GM23338 (cell line): ENCODE measurements around the gene STK39. TPM values are rescaled to one million over a fixed set of nuclear protein-coding genes. Genes with fewer than 3 reads are reported as not detected.

ENCODE experiments used
- ATAC-seq: fragments of 200-7000 bp; cut with Tn5 transposase; 3 replicates; pipeline ENCODE4 v1.9.1; 2020
- DNase-seq: peaks from one replicate; pipeline ENCODE4 v3.0.0-alpha.2; 2015; ENCODE audit warnings: low spot score
- H2AFZ ChIP-seq: fragments of 200-600 bp; sonication (generic); 2 replicates; pipeline ENCODE4 v1.8.0; 2016; ENCODE audit warnings: antibody characterized with exemption, mild to moderate bottlenecking, moderate library complexity
- H3F3A ChIP-seq: fragments of 200-600 bp; sonication (generic); replicated peaks from 2 replicates; pipeline ENCODE4 v1.8.0; 2017; ENCODE audit warnings: antibody characterized with exemption, mixed run types, low read depth
- H3K27ac ChIP-seq: fragments of 200-600 bp; sonication (generic); 2 replicates; pipeline ENCODE4 v1.6.1; 2016; ENCODE audit warnings: low read depth
- H3K27me3 ChIP-seq: fragments of 200-600 bp; sonication (generic); 2 replicates; pipeline ENCODE4 v1.8.0; 2016; ENCODE audit warnings: mild to moderate bottlenecking, mixed run types, moderate library complexity; ENCODE audit not compliant: insufficient read depth
- H3K36me3 ChIP-seq: fragments of 200-600 bp; sonication (generic); 2 replicates; pipeline ENCODE4 v1.8.0; 2016; ENCODE audit warnings: mild to moderate bottlenecking; ENCODE audit not compliant: insufficient read depth
- H3K4me1 ChIP-seq: fragments of 200-600 bp; sonication (generic); 2 replicates; pipeline ENCODE4 v1.8.0; 2016; ENCODE audit warnings: mild to moderate bottlenecking, moderate library complexity; ENCODE audit not compliant: insufficient read depth
- H3K4me2 ChIP-seq: fragments of 200-600 bp; sonication (generic); 2 replicates; pipeline ENCODE4 v1.7.1; 2017; ENCODE audit warnings: mixed run types
- H3K4me3 ChIP-seq: fragments of 200-600 bp; sonication (generic); 2 replicates; pipeline ENCODE4 v1.6.1; 2016; ENCODE audit warnings: mixed run types
- H3K79me2 ChIP-seq: fragments of 200-600 bp; sonication (generic); replicated peaks from 2 replicates; pipeline ENCODE4 v1.8.0; 2017; ENCODE audit warnings: mild to moderate bottlenecking; ENCODE audit not compliant: insufficient read depth
- H3K9me2 ChIP-seq: fragments of 200-600 bp; sonication (generic); 2 replicates; pipeline ENCODE4 v1.8.0; 2017; ENCODE audit not compliant: insufficient read depth
- H4K20me1 ChIP-seq: fragments of 200-600 bp; sonication (generic); replicated peaks from 2 replicates; pipeline ENCODE4 v1.8.0; 2017; ENCODE audit warnings: mild to moderate bottlenecking; ENCODE audit not compliant: insufficient read depth
- H3K27ac Mint-ChIP-seq: 2 replicates; pipeline ENCODE4 v1.8.0; 2020; ENCODE audit warnings: inconsistent platforms, mild to moderate bottlenecking, moderate library complexity, mixed read lengths
- H3K27me3 Mint-ChIP-seq: 3 replicates; pipeline ENCODE4 v1.8.0; 2022; ENCODE audit warnings: low read depth, mild to moderate bottlenecking, moderate library complexity, mixed read lengths, inconsistent platforms; ENCODE audit not compliant: insufficient read depth, poor library complexity
- H3K36me3 Mint-ChIP-seq: 3 replicates; pipeline ENCODE4 v1.8.0; 2021; ENCODE audit warnings: low read depth, mild to moderate bottlenecking, inconsistent platforms, moderate library complexity, mixed read lengths
- H3K4me1 Mint-ChIP-seq: 3 replicates; pipeline ENCODE4 v1.8.0; 2020; ENCODE audit warnings: mild to moderate bottlenecking, inconsistent platforms, mixed read lengths
- H3K4me3 Mint-ChIP-seq: 3 replicates; pipeline ENCODE4 v1.8.0; 2021; ENCODE audit warnings: moderate library complexity, mild to moderate bottlenecking, inconsistent platforms, mixed read lengths
- H3K9me3 Mint-ChIP-seq: 3 replicates; pipeline ENCODE4 v1.8.0; 2020; ENCODE audit warnings: moderate library complexity, mild to moderate bottlenecking, inconsistent platforms, mixed read lengths
- EZH2 ChIP-seq: fragments of 200-600 bp; sonication (generic); IDR thresholded peaks from one replicate; pipeline ENCODE4 v1.8.0; 2017; ENCODE audit warnings: antibody characterized with exemption, mild to moderate bottlenecking, low read depth; ENCODE audit not compliant: unreplicated experiment
- EZH2phosphoT487 ChIP-seq: fragments of 200-600 bp; sonication (generic); IDR thresholded peaks from one replicate; pipeline ENCODE4 v1.8.1; 2018; ENCODE audit warnings: antibody characterized with exemption; ENCODE audit not compliant: unreplicated experiment
- JUNB ChIP-seq: IDR thresholded peaks from one replicate; pipeline ENCODE4 v1.6.1; 2016; ENCODE audit warnings: antibody characterized with exemption; ENCODE audit not compliant: unreplicated experiment
- STAT1 ChIP-seq: IDR thresholded peaks from one replicate; pipeline ENCODE4 v1.6.1; 2016; ENCODE audit warnings: antibody characterized with exemption; ENCODE audit not compliant: unreplicated experiment
- ZNF114 ChIP-seq: fragments of 250-450 bp; sonication (Bioruptor Pico); IDR thresholded peaks from 2 replicates; pipeline ENCODE4 v1.5.0; 2020; ENCODE audit warnings: mild to moderate bottlenecking, moderate library complexity
- polyA plus RNA-seq: library from polyadenylated mRNA; unstranded; fragments of >200 nt; fragmentation: Nextera tagmentation; extraction: Ambion mirVana; gene quantifications from 2 replicates; pipeline ENCODE4 v1.2.1, GENCODE V29; 2016
- total RNA-seq: library from RNA; depleted of rRNA; stranded (reverse); fragments of >200 nt; shearing (Covaris generic); gene quantifications from 2 replicates; pipeline ENCODE4 v1.2.3, GENCODE V29; 2014
- TF ChIP-seq, protein P1 (sequence below): IDR thresholded peaks from one replicate; pipeline ENCODE4 v1.6.1; 2018; ENCODE audit warnings: antibody characterized with exemption; ENCODE audit not compliant: unreplicated experiment
- TF ChIP-seq, protein P2 (sequence below), 2 experiments: fragments of 200-600 bp in 1 of 2; sonication (generic) in 1 of 2; conservative IDR thresholded peaks; 2 replicates each; pipeline versions ENCODE4 v1.5.1 to v1.6.1; 2016 to 2017; ENCODE audit warnings: antibody characterized with exemption in 2 of 2, low read depth in 2 of 2, mild to moderate bottlenecking in 2 of 2, moderate library complexity in 1 of 2
- TF ChIP-seq, protein P3 (sequence below): IDR thresholded peaks from 2 replicates; pipeline ENCODE4 v1.6.1; 2016; ENCODE audit warnings: antibody characterized with exemption
- TF ChIP-seq, protein P4 (sequence below): fragments of 250-450 bp; sonication (Bioruptor Pico); IDR thresholded peaks from 2 replicates; pipeline ENCODE4 v1.5.0; 2020; ENCODE audit warnings: mild to moderate bottlenecking, moderate library complexity

Gene STK39
- total and polyA plus RNA-seq, 2 experiments from 2014 or later: 9.5 to 16.9 TPM

DNA sequence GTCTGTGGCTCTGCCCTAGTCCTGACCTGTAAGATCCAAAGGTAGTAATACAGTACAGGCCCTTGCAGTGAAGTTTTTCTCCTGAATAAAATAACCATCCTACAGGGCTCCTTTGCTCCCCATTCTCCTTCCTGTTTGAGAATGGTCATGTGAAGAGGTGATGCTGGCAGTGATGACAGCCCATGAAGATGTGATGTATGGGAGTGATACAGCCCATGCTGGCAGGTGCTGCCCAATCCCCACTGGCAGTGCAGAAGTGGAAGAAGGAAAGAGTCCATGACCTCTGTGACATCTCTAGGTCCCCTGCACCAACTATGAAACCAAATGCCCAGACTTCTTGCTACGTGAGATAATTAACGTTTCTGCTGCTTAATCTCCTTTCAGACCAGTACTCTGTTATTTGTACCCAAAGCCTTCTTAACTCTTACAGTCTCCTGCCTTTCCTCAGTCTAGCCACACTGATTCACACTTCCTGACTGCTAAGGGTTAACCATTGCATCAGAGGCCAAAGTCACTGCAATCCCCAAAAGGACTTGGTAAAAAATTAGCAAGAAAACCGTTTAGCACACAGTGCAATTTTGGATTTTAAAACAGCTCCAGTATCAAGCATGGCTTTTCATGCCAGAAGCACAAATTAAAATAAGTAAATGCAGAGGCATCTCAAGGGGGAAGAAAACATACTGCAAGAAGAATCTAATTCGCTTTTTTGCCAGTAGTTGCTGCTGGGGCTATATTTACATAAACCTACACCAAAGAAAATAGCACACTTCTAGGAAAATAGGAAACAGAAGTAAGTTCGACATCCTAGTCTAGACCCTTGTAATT lies 98.0 kb downstream of the STK39 start:
- Mint-ChIP-seq H3K9me3 (no peaks in the 10 kb centered on the region), H3K27ac (no peak overlapping the region), H3K36me3 (no peaks in the 10 kb centered on the region), H3K4me3 (no peak overlapping the region), H3K4me1 (peaks cover 11% of the 10 kb centered on the region; the same call in 2 of the 3 replicates), H3K27me3 (peaks cover 1% of the 10 kb centered on the region)
- Histone ChIP-seq H3K9me2 (no peaks in the 10 kb centered on the region), H3K4me2 (no peak overlapping the region), H3K79me2 (no peaks in the 10 kb centered on the region), H3K4me3 (no peak overlapping the region), H3K36me3 (no peaks in the 10 kb centered on the region), H3K27ac (no peak overlapping the region), H2AFZ (no peak overlapping the region), H3K4me1 (no peaks in the 10 kb centered on the region), H4K20me1 (no peaks in the 10 kb centered on the region; the same call in 1 of the 2 replicates), H3K27me3 (no peaks in the 10 kb centered on the region), H3F3A (no peaks in the 10 kb centered on the region)
- no peak for ATAC-seq
- TF ChIP-seq, protein P1, sequence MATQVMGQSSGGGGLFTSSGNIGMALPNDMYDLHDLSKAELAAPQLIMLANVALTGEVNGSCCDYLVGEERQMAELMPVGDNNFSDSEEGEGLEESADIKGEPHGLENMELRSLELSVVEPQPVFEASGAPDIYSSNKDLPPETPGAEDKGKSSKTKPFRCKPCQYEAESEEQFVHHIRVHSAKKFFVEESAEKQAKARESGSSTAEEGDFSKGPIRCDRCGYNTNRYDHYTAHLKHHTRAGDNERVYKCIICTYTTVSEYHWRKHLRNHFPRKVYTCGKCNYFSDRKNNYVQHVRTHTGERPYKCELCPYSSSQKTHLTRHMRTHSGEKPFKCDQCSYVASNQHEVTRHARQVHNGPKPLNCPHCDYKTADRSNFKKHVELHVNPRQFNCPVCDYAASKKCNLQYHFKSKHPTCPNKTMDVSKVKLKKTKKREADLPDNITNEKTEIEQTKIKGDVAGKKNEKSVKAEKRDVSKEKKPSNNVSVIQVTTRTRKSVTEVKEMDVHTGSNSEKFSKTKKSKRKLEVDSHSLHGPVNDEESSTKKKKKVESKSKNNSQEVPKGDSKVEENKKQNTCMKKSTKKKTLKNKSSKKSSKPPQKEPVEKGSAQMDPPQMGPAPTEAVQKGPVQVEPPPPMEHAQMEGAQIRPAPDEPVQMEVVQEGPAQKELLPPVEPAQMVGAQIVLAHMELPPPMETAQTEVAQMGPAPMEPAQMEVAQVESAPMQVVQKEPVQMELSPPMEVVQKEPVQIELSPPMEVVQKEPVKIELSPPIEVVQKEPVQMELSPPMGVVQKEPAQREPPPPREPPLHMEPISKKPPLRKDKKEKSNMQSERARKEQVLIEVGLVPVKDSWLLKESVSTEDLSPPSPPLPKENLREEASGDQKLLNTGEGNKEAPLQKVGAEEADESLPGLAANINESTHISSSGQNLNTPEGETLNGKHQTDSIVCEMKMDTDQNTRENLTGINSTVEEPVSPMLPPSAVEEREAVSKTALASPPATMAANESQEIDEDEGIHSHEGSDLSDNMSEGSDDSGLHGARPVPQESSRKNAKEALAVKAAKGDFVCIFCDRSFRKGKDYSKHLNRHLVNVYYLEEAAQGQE: no peak
- TF ChIP-seq, protein P2, sequence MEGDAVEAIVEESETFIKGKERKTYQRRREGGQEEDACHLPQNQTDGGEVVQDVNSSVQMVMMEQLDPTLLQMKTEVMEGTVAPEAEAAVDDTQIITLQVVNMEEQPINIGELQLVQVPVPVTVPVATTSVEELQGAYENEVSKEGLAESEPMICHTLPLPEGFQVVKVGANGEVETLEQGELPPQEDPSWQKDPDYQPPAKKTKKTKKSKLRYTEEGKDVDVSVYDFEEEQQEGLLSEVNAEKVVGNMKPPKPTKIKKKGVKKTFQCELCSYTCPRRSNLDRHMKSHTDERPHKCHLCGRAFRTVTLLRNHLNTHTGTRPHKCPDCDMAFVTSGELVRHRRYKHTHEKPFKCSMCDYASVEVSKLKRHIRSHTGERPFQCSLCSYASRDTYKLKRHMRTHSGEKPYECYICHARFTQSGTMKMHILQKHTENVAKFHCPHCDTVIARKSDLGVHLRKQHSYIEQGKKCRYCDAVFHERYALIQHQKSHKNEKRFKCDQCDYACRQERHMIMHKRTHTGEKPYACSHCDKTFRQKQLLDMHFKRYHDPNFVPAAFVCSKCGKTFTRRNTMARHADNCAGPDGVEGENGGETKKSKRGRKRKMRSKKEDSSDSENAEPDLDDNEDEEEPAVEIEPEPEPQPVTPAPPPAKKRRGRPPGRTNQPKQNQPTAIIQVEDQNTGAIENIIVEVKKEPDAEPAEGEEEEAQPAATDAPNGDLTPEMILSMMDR (conservative IDR thresholded peaks at IDR 0.05; ENCODE audit: low read depth in 2 of 2): no peak
- TF ChIP-seq, protein P3, sequence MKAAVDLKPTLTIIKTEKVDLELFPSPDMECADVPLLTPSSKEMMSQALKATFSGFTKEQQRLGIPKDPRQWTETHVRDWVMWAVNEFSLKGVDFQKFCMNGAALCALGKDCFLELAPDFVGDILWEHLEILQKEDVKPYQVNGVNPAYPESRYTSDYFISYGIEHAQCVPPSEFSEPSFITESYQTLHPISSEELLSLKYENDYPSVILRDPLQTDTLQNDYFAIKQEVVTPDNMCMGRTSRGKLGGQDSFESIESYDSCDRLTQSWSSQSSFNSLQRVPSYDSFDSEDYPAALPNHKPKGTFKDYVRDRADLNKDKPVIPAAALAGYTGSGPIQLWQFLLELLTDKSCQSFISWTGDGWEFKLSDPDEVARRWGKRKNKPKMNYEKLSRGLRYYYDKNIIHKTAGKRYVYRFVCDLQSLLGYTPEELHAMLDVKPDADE: no peak
- TF ChIP-seq EZH2phosphoT487 (no peak), EZH2 (no peak), JUNB (no peak), ZNF114 (no peak), STAT1 (no peak)
- TF ChIP-seq, protein P4, sequence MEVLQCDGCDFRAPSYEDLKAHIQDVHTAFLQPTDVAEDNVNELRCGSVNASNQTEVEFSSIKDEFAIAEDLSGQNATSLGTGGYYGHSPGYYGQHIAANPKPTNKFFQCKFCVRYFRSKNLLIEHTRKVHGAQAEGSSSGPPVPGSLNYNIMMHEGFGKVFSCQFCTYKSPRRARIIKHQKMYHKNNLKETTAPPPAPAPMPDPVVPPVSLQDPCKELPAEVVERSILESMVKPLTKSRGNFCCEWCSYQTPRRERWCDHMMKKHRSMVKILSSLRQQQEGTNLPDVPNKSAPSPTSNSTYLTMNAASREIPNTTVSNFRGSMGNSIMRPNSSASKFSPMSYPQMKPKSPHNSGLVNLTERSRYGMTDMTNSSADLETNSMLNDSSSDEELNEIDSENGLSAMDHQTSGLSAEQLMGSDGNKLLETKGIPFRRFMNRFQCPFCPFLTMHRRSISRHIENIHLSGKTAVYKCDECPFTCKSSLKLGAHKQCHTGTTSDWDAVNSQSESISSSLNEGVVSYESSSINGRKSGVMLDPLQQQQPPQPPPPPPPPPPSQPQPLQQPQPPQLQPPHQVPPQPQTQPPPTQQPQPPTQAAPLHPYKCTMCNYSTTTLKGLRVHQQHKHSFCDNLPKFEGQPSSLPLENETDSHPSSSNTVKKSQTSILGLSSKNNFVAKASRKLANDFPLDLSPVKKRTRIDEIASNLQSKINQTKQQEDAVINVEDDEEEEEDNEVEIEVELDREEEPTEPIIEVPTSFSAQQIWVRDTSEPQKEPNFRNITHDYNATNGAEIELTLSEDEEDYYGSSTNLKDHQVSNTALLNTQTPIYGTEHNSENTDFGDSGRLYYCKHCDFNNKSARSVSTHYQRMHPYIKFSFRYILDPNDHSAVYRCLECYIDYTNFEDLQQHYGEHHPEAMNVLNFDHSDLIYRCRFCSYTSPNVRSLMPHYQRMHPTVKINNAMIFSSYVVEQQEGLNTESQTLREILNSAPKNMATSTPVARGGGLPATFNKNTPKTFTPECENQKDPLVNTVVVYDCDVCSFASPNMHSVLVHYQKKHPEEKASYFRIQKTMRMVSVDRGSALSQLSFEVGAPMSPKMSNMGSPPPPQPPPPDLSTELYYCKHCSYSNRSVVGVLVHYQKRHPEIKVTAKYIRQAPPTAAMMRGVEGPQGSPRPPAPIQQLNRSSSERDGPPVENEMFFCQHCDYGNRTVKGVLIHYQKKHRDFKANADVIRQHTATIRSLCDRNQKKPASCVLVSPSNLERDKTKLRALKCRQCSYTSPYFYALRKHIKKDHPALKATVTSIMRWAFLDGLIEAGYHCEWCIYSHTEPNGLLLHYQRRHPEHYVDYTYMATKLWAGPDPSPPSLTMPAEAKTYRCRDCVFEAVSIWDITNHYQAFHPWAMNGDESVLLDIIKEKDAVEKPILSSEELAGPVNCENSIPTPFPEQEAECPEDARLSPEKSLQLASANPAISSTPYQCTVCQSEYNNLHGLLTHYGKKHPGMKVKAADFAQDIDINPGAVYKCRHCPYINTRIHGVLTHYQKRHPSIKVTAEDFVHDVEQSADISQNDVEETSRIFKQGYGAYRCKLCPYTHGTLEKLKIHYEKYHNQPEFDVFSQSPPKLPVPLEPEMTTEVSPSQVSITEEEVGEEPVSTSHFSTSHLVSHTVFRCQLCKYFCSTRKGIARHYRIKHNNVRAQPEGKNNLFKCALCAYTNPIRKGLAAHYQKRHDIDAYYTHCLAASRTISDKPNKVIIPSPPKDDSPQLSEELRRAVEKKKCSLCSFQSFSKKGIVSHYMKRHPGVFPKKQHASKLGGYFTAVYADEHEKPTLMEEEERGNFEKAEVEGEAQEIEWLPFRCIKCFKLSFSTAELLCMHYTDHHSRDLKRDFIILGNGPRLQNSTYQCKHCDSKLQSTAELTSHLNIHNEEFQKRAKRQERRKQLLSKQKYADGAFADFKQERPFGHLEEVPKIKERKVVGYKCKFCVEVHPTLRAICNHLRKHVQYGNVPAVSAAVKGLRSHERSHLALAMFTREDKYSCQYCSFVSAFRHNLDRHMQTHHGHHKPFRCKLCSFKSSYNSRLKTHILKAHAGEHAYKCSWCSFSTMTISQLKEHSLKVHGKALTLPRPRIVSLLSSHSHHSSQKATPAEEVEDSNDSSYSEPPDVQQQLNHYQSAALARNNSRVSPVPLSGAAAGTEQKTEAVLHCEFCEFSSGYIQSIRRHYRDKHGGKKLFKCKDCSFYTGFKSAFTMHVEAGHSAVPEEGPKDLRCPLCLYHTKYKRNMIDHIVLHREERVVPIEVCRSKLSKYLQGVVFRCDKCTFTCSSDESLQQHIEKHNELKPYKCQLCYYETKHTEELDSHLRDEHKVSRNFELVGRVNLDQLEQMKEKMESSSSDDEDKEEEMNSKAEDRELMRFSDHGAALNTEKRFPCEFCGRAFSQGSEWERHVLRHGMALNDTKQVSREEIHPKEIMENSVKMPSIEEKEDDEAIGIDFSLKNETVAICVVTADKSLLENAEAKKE (CRISPR knock-in tag): no peak
- DNase-seq: no peak
